H1 (cell line): Measurements from ENCODE around the gene CHMP4B. TPM values are rescaled to one million over a fixed set of nuclear protein-coding genes. Genes with fewer than 3 reads are reported as not detected.

Source experiments
- CTCF ChIA-PET: fragments of 300-600 bp; sonication (Branson Sonifier 250); formaldehyde crosslinking; loops from one replicate; lab custom pipeline; 2021; ENCODE audit not compliant: partially characterized antibody; lab: Charles Lee
- POLR2A ChIA-PET: fragments of 300-600 bp; sonication (Branson Sonifier 250); formaldehyde crosslinking; loops from one replicate; lab custom pipeline; 2021; ENCODE audit warnings: inconsistent platforms; ENCODE audit not compliant: partially characterized antibody; lab: Charles Lee
- DNase-seq, 2 experiments: peaks; one replicate each; pipeline versions ENCODE4 v3.0.0 to v3.0.0-alpha.2; 2010 to 2022; ENCODE audit warnings: low spot score in 2 of 2, low read depth in 1 of 2, mixed read lengths in 1 of 2
- FAIRE-seq: peaks from 2 replicates; lab custom pipeline; 2011; peaks lifted over from hg19 to GRCh38; lab: Jason Lieb, UNC
- H2AFZ ChIP-seq: 2 replicates; pipeline ENCODE4 v1.8.1; 2012; ENCODE audit warnings: low read length, inconsistent platforms
- H2AK5ac ChIP-seq: 2 replicates; pipeline ENCODE4 v1.6.1; 2013; ENCODE audit warnings: low read depth, low read length
- H2BK120ac ChIP-seq: replicated peaks from 2 replicates; pipeline ENCODE3; 2013; ENCODE audit warnings: low read depth, low read length, inconsistent platforms
- H2BK12ac ChIP-seq: 2 replicates; pipeline ENCODE4 v1.6.1; 2013; ENCODE audit warnings: low read depth, low read length
- H2BK15ac ChIP-seq: 2 replicates; pipeline ENCODE4 v1.6.1; 2013; ENCODE audit warnings: low read length
- H2BK20ac ChIP-seq: 2 replicates; pipeline ENCODE4 v1.6.1; 2013; ENCODE audit warnings: low read length
- H2BK5ac ChIP-seq: 2 replicates; pipeline ENCODE4 v1.6.1; 2013; ENCODE audit warnings: low read depth, low read length
- H3K14ac ChIP-seq: 2 replicates; pipeline ENCODE4 v1.6.1; 2013; ENCODE audit warnings: inconsistent platforms; ENCODE audit not compliant: insufficient read length
- H3K18ac ChIP-seq: 2 replicates; pipeline ENCODE4 v1.6.1; 2013; ENCODE audit warnings: low read length; ENCODE audit errors: extremely low read depth
- H3K23ac ChIP-seq: 2 replicates; pipeline ENCODE4 v1.6.1; 2013; ENCODE audit warnings: inconsistent platforms; ENCODE audit not compliant: insufficient read length
- H3K23me2 ChIP-seq: 2 replicates; pipeline ENCODE4 v1.6.1; 2013; ENCODE audit warnings: low read depth, low read length
- H3K27ac ChIP-seq: 2 replicates; pipeline ENCODE4 v1.6.1; 2011; ENCODE audit warnings: low read depth, low read length, inconsistent platforms
- H3K27me3 ChIP-seq, 4 experiments: replicated peaks in 1 of 4; 1 replicate in 1 of 4; 2 replicates in 3 of 4; pipeline versions ENCODE4 v1.6.1 to v1.8.1; 2011 to 2013; ENCODE audit warnings: low read length in 3 of 4, mild to moderate bottlenecking in 3 of 4, inconsistent platforms in 2 of 4, mixed read lengths in 2 of 4, moderate library complexity in 1 of 4; ENCODE audit not compliant: control insufficient read depth in 3 of 4, insufficient read depth in 3 of 4; ENCODE audit errors: extremely low read depth in 1 of 4
- H3K36me3 ChIP-seq, 4 experiments: 2 replicates each; pipeline versions ENCODE4 v1.6.1 to v1.8.1; 2011 to 2013; ENCODE audit warnings: mild to moderate bottlenecking in 4 of 4, low read length in 3 of 4, moderate library complexity in 2 of 4, control low read depth in 1 of 4, inconsistent platforms in 1 of 4; ENCODE audit not compliant: insufficient read depth in 4 of 4, control insufficient read depth in 2 of 4
- H3K4ac ChIP-seq: replicated peaks from 2 replicates; pipeline ENCODE3; 2013; ENCODE audit warnings: low read length, low read depth, mixed read lengths, inconsistent platforms; ENCODE audit not compliant: insufficient read length
- H3K4me1 ChIP-seq, 4 experiments: replicated peaks in 1 of 4; 1 replicate in 1 of 4; 2 replicates in 3 of 4; pipeline versions ENCODE4 v1.6.1 to v1.8.1; 2011 to 2013; ENCODE audit warnings: low read length in 3 of 4, inconsistent platforms in 2 of 4, mixed read lengths in 1 of 4; ENCODE audit not compliant: insufficient read depth in 4 of 4, control insufficient read depth in 3 of 4
- H3K4me2 ChIP-seq, 2 experiments: 2 replicates each; pipeline versions ENCODE4 v1.6.1 to v1.8.1; 2011 to 2013; ENCODE audit warnings: low read depth in 2 of 2, low read length in 2 of 2, control low read depth in 1 of 2, inconsistent platforms in 1 of 2, mild to moderate bottlenecking in 1 of 2; ENCODE audit not compliant: insufficient read depth in 1 of 2
- H3K4me3 ChIP-seq, 4 experiments: fragments of 200-600, 300-600 bp in 1 of 4; sonication (generic), shearing (Covaris generic), sonication (Bioruptor Twin) in 1 of 4; 2 replicates each; pipeline versions ENCODE4 v1.5.1 to v1.8.1; 2011 to 2016; ENCODE audit warnings: low read length in 4 of 4, low read depth in 3 of 4, control low read depth in 2 of 4, inconsistent platforms in 2 of 4, mild to moderate bottlenecking in 2 of 4, mixed read lengths in 1 of 4, moderate library complexity in 1 of 4; ENCODE audit not compliant: insufficient read depth in 2 of 4; ENCODE audit errors: extremely low read depth in 1 of 4
- H3K56ac ChIP-seq: replicated peaks from 2 replicates; pipeline ENCODE3; 2013; ENCODE audit warnings: low read depth, mild to moderate bottlenecking, mixed read lengths, low read length, inconsistent platforms; ENCODE audit not compliant: insufficient read length
- H3K79me1 ChIP-seq: 2 replicates; pipeline ENCODE4 v1.6.1; 2013; ENCODE audit warnings: low read depth, low read length, control low read depth
- H3K79me2 ChIP-seq, 2 experiments: 2 replicates each; pipeline versions ENCODE4 v1.6.1 to v1.8.1; 2012 to 2013; ENCODE audit warnings: low read length in 2 of 2, mild to moderate bottlenecking in 2 of 2, inconsistent platforms in 1 of 2; ENCODE audit not compliant: insufficient read depth in 2 of 2, control insufficient read depth in 1 of 2
- H3K9ac ChIP-seq, 4 experiments: replicated peaks in 1 of 4; 1 replicate in 1 of 4; 2 replicates in 3 of 4; pipeline versions ENCODE4 v1.6.1 to v1.8.1; 2011 to 2013; ENCODE audit warnings: low read depth in 3 of 4, low read length in 3 of 4, control low read depth in 2 of 4, mild to moderate bottlenecking in 2 of 4, moderate library complexity in 2 of 4, inconsistent platforms in 1 of 4; ENCODE audit errors: extremely low read depth in 1 of 4
- H3K9me3 ChIP-seq, 2 experiments: 2 replicates each; pipeline versions ENCODE4 v1.6.1 to v1.8.1; 2012 to 2013; ENCODE audit warnings: mild to moderate bottlenecking in 2 of 2, moderate library complexity in 2 of 2, control low read depth in 1 of 2, inconsistent platforms in 1 of 2, low read depth in 1 of 2, low read length in 1 of 2, mixed read lengths in 1 of 2; ENCODE audit not compliant: insufficient read depth in 2 of 2
- H4K20me1 ChIP-seq, 2 experiments: replicated peaks in 1 of 2; 2 replicates each; pipeline versions ENCODE3 to v1.8.1; 2011 to 2013; ENCODE audit warnings: inconsistent platforms in 2 of 2, low read length in 2 of 2, mild to moderate bottlenecking in 1 of 2; ENCODE audit not compliant: insufficient read depth in 2 of 2, control insufficient read depth in 1 of 2
- H4K5ac ChIP-seq: 2 replicates; pipeline ENCODE4 v1.6.1; 2013; ENCODE audit warnings: low read length, low read depth, mixed read lengths, inconsistent platforms; ENCODE audit not compliant: insufficient read length
- H4K8ac ChIP-seq: 2 replicates; pipeline ENCODE4 v1.8.0; 2013; ENCODE audit warnings: mild to moderate bottlenecking, moderate library complexity, low read length, inconsistent platforms; ENCODE audit not compliant: insufficient read depth; ENCODE audit errors: extremely low read depth
- H4K91ac ChIP-seq: replicated peaks from 2 replicates; pipeline ENCODE3; 2013; ENCODE audit warnings: low read length, mixed read lengths, inconsistent platforms; ENCODE audit not compliant: insufficient read length
- CBX8 ChIP-seq: fragments of 300-800, 300-1000 bp; sonication (generic); IDR thresholded peaks from 2 replicates; pipeline ENCODE4 v1.7.1; 2016; ENCODE audit warnings: low read depth, low read length, borderline replicate concordance
- CHD1 ChIP-seq: IDR thresholded peaks from 2 replicates; pipeline ENCODE4 v1.6.1; 2012; ENCODE audit warnings: low read depth, low read length, improper control_type of control experiment
- KDM5A ChIP-seq: fragments of 200-600 bp; IDR thresholded peaks from 2 replicates; pipeline ENCODE4 v1.7.1; 2012; ENCODE audit warnings: mild to moderate bottlenecking, low read length, inconsistent platforms, mixed read lengths
- PHF8 ChIP-seq: fragments of 200-600 bp; sonication (generic); conservative IDR thresholded peaks from 2 replicates; pipeline ENCODE4 v1.7.1; 2012; ENCODE audit warnings: low read depth, mild to moderate bottlenecking, inconsistent platforms, low read length, moderate library complexity
- WGBS, 2 experiments: shearing (Covaris generic) in 1 of 2; methylation state at CpG; one replicate each; pipeline versions ENCODE4 v1.1.6 to v1.1.7; 2013 to 2015; ENCODE audit warnings: low lambda C conversion rate in 2 of 2, mixed read lengths in 2 of 2, inconsistent platforms in 1 of 2, low coverage in 1 of 2, missing lambda C conversion rate in 1 of 2; ENCODE audit not compliant: insufficient replicate concordance in 2 of 2, insufficient coverage in 1 of 2, insufficient read length in 1 of 2; ENCODE audit errors: extremely low coverage in 1 of 2, missing lambda C conversion rate in 1 of 2; 5-methylcytosine and 5-hydroxymethylcytosine counted together
- polyA plus RNA-seq, 7 experiments: library from polyadenylated mRNA; depleted of rRNA in 3 of 7; stranded (reverse) in 5 of 7; unstranded in 2 of 7; fragments of >200 nt in 5 of 7; fragments of 200-250 nt in 2 of 7; gene quantifications; 1 replicate in 5 of 7; 2 replicates in 1 of 7; 4 replicates in 1 of 7; pipeline versions ENCODE4 v1.2.1 to v1.2.3, GENCODE V29; 2011 to 2013; ENCODE audit warnings: missing spikeins in 2 of 7, mixed read lengths in 2 of 7
- total RNA-seq: library from RNA; stranded (reverse); fragmentation: NEBNext Ultra II Directional; extraction: Animal tissue kit (Norgen Biotek cat#: 25700); gene quantifications from 2 replicates; pipeline ENCODE4 v1.2.1, GENCODE V29; 2021

CHMP4B gene
- total and polyA plus RNA-seq, 2 of the 8 experiments (the other 6 are each of a cell fraction or from before 2014, with no cell fraction given): 38.6 to 66.3 TPM

GRCh38 chr20:33840160-33840559 is 29.0 kb downstream of the CHMP4B start:
- Histone ChIP-seq H3K4me3 (no peak overlapping the region), H3K36me3 (no peaks in the 10 kb centered on the region; a peak in 1 of 8 replicates), H3K27me3 (no peaks in the 10 kb centered on the region), H4K91ac (no peak overlapping the region), H2AFZ (no peak overlapping the region), H3K9ac (no peak overlapping the region), H3K27ac (no peak overlapping the region), H3K4me2 (no peak overlapping the region), H3K79me1 (peaks cover 16% of the 10 kb centered on the region; the same call in 1 of the 2 replicates), H2BK20ac (no peak overlapping the region), H3K4me1 (peaks cover 0 to 19% (median 7%) of the 10 kb centered on the region in 4 experiments; a peak in 5 of 7 replicates), H2BK5ac (no peak overlapping the region), H2BK15ac (no peak overlapping the region), H2BK12ac (no peak overlapping the region), H4K20me1 (peaks cover 7 to 18% of the 10 kb centered on the region in 2 experiments), H4K8ac (no peak overlapping the region), H3K14ac (no peak overlapping the region), H4K5ac (no peak overlapping the region), H3K56ac (no peak overlapping the region), H3K23ac (no peak overlapping the region), H3K4ac (no peak overlapping the region), H3K9me3 (no peaks in the 10 kb centered on the region), H2BK120ac (no peak overlapping the region), H3K18ac (no peak overlapping the region), H2AK5ac (no peak overlapping the region), H3K79me2 (peaks cover 0 to 76% of the 10 kb centered on the region in 2 experiments; a peak in 3 of 4 replicates), H3K23me2 (no peaks in the 10 kb centered on the region)
- ChIA-PET POLR2A (interaction anchor here (0.7 to 1.0 kb wide), 2 partner anchors 9 to 156 kb away, joined by 3 read pairs; no protein-coding TSS in a partner anchor), CTCF (interaction anchor here (1.2 to 1.8 kb wide), 3 partner anchors 11 to 73 kb away, joined by 3 to 7 read pairs (median 6); no protein-coding TSS in a partner anchor)
- DNase-seq (no peak), FAIRE-seq (no peak)
- WGBS, 2 experiments: 83% methylated on average over 7 of the region's 7 CpGs; no CpG with 5 or more reads in 1 of the 2 experiments
- TF ChIP-seq PHF8 (no peak), CHD1 (no peak), KDM5A (no peak), CBX8 (no peak)
